KOPT-K1 (cell line): ENCODE results near the gene ANKRD23.
"Not testable (repeated sequence)": the region's sequence is repeated elsewhere in the genome, so short reads cannot be mapped to it uniquely, and the experiment has no call there.

Source experiments
- H3K27ac ChIP-seq: fragments of 200-600 bp; sonication (generic); 2 replicates; pipeline ENCODE4 v1.5.1; 2016; ENCODE audit warnings: antibody characterized with exemption, mild to moderate bottlenecking, low read depth, low read length; ENCODE audit not compliant: poor library complexity, severe bottlenecking
- H3K36me3 ChIP-seq: fragments of 200-600 bp; sonication (generic); 2 replicates; pipeline ENCODE4 v1.5.1; 2017; ENCODE audit warnings: antibody characterized with exemption, mild to moderate bottlenecking, low read length, moderate library complexity; ENCODE audit not compliant: insufficient read depth
- H3K9me3 ChIP-seq: fragments of 200-600 bp; sonication (generic); 2 replicates; pipeline ENCODE4 v1.5.1; 2017; ENCODE audit warnings: antibody characterized with exemption, low read length, mild to moderate bottlenecking; ENCODE audit not compliant: insufficient read depth, poor library complexity, severe bottlenecking

Gene ANKRD23

DNA sequence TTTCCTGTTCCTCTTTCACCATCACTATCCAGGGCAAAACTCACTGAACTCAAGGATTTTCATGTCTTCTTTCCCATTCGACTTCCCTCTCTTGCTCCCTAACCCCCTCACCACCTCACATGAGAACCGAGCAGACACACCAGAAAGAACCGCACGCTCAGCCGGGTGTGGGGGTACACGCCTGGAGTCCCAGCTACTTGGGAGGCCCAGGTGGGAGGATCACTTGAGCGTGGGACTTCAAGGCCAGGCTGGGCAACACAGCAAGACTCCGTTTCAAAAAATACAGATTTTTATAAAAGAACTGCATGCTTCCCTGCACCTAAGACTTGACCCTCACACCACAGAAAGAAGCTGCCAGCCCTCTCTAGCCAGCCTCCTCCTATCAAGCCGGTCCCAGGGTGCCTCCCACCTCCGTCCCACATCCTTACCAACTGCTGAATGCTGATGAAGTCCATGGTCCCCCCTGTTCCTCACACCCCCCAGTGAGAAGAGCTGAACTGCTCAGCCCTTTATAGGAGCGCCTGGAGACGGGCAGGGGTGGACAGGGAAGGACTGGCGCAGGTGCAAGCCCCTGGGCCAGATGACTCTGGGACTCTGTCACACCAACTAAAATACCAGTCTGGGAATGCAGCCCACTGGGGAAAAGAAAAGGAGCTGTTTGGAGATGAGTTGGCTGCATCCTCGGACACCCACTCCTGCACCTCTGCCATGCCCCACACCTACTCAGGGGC is at the start of gene ANKRD23:
TSS of gene ANKRD23 (minus strand) at position 484 of the 731 bp plus-strand sequence. CDS start at position 455, 29 bp downstream.
- Histone ChIP-seq H3K9me3 (no peaks in the 10 kb centered on the region), H3K36me3 (peaks cover 29% of the 10 kb centered on the region), H3K27ac (no peak within 1 kb of the TSS)

DNA sequence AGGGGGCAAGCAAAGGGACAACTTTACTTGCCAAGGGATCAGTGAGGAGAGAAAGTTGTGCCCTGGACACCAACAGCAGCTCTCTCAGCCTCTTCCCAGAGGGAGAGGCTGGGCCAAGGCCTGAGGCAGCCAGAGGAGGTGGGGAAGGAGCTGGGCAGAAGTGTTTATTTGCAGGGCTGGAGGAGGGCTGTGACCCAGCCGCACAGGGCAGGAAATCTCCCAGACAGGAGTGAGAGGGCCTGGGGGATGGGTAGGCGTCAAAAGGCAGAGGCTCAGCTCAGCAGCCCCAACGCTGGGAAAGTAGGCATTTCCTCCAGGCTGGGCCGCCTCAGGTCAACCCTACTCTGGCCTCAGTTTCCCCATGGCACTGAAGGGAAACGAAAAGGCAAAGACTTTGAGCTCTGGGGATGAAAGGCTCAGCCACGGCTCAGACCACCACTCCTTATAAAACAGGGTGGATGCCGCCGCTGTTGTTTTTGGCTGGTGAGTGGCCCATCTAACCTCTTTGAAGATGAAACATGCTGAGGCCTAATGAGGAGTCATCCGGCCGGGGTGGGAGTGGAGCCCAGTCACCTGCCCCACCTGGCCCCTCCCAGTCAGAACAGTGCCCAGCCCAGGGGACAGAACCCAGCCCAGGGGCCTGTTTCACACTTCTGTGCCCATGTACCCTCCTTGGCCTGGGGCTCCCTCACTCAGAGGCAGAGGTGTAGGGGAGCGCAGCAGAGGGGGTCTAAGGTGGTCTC is 47.9 kb upstream of the ANKRD23 start:
- Histone ChIP-seq H3K36me3 (no peaks in the 10 kb centered on the region), H3K27ac (no peak overlapping the region), H3K9me3 (no peaks in the 10 kb centered on the region)

DNA sequence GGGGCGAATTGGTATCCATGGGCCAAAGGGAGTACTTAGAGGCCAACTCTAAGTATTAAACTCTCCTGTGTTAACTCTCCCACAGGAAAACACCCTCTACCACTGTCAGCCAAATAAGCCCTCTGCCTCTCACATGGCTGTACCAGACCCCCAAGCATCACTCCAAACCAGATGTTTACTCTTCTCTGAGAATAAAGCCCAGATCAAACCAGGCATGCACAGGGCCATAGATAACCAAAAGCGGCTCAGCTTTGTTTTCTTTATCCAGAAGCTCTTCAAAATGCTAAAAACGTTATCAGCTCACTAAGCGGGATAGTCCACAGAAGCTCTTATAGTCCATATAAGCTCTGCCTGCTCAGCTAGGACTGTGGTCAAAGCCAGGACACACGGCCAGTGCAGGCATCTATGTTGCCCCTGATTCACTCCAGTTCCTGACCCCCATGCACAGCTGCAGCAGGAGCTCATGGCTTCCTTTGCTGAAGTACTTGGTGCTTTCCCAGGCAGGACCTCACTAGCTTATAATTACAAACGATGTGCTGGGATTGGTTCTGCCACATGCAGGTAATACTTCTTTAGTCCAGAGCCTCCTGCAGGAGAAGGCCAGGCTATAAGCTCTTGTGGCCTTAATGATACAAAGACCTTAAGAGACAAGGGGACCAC is 47.0 kb upstream of the ANKRD23 start:
- H3K9me3 ChIP-seq: no peaks in the 10 kb centered on the region
- H3K36me3 ChIP-seq: no peaks in the 10 kb centered on the region
- H3K27ac ChIP-seq: no peak overlapping the region

DNA sequence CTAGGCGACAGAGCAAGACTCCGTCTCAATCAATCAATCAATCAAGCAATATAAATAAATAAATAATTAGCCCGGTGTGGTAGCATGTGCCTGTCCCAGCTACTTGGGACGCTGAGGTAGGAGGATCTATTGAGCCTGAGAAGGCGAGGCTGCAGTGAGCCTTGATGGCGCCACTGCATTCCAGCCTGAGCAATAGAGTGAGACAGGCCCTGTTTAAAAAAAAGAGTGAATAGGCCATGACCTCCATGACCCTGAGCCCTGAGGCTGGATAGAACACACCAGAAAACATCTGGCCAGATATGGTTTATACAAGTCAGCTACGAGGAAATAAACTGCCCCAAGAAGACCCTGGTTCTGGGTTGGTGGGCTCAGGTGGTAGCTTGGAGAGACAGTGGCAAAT is 46.4 kb upstream of the ANKRD23 start:
- Histone ChIP-seq H3K27ac (no peak overlapping the region), H3K36me3 (no peaks in the 10 kb centered on the region)

DNA sequence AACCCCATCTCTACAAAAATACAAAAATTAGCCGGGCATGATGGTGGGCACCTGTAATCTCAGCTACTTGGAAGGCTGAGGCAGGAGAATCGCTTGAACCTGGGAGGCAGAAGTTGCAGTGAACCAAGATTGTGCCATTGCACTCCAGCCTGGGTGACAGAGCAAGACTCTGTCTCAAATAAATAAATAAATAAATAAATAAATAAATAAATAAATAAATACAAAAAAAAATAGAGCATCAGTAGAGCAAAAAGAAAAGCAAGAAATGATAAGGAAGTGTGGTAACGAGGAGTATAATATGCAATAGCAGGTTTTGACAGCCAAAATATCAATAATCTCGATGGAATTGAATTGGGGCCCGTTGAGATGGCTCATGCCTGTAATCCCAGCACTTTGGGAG is 45.7 kb upstream of the ANKRD23 start:
- not testable (repeated sequence) for H3K27ac ChIP-seq, H3K9me3 ChIP-seq, H3K36me3 ChIP-seq

More for the DNA sequence above, 46.4 kb upstream of the ANKRD23 start:
- H3K9me3 ChIP-seq: no peaks in the 10 kb centered on the region

DNA sequence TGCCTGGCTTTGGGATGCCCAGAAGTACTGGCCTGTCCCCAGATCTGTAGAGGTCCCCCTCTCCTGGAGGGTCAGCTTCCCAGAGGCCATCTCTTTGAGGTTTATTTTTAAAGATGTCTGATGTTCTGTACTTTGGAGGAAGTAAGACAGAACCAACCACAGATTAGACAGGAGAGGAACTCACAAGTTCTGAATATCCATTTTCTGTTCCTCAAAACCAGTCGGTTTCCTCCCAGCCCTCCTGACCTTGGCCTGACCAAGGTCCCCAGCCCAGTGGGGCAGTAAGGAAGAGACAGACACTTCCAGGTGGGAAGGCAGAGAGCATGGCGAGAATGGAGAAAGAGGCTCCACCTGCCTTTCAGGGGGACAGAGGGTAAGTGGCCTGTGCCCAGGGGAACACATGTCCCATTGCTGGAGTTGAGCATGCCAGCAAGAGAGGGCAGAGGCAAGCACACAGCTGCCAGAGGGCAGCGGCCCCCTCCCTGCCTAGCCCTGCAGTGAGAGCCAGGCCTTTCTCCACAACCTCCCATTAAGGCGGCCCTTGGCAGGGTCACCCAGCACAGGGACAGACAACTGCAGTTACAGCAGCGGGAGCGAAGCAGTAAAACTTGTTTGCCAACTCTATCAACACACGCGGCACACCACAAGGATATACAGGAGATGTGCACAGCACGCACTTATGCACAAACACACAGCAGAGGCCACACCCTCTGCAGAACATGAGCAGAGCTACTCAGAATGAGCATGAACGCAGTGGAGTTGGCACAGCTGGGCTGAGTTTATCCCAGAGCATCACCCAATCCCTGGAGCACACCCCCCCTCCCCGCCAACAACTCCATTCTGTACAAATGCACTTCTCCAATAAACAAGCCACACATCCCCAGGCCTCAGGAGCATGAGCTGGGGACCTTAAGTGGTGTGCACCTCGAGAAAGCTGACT is 44.5 kb upstream of the ANKRD23 start:
- no peaks in the 10 kb centered on the region for H3K36me3 ChIP-seq
- H3K9me3 ChIP-seq: no peaks in the 10 kb centered on the region
- H3K27ac ChIP-seq: no peak overlapping the region

DNA sequence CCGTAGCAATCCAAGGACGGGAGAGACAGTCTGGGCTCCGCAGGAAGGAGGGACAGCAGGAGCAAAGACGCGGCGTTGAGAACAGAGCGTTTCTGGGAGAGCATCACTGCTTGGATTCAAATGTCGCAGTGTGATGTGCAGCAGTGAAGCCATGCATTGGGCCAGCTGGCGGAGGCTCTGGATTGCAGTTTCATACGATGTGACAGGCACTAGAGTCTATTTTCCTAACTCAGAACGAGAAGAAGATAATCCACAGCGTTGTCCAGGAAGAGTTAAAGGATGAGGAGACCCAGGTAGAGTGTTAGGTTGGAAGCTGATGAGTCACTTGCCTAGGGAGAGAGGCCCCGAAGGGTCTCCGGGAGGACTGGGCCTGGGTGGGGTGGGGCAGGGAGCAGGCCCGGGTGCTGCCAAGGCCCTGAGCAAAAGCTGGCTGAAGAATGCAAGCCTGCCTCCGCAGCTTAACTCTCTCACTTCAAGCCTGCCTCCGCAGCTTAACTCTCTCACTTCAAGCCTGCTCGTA is 43.7 kb upstream of the ANKRD23 start:
- Histone ChIP-seq H3K27ac (no peak overlapping the region), H3K9me3 (no peaks in the 10 kb centered on the region), H3K36me3 (no peaks in the 10 kb centered on the region)

DNA sequence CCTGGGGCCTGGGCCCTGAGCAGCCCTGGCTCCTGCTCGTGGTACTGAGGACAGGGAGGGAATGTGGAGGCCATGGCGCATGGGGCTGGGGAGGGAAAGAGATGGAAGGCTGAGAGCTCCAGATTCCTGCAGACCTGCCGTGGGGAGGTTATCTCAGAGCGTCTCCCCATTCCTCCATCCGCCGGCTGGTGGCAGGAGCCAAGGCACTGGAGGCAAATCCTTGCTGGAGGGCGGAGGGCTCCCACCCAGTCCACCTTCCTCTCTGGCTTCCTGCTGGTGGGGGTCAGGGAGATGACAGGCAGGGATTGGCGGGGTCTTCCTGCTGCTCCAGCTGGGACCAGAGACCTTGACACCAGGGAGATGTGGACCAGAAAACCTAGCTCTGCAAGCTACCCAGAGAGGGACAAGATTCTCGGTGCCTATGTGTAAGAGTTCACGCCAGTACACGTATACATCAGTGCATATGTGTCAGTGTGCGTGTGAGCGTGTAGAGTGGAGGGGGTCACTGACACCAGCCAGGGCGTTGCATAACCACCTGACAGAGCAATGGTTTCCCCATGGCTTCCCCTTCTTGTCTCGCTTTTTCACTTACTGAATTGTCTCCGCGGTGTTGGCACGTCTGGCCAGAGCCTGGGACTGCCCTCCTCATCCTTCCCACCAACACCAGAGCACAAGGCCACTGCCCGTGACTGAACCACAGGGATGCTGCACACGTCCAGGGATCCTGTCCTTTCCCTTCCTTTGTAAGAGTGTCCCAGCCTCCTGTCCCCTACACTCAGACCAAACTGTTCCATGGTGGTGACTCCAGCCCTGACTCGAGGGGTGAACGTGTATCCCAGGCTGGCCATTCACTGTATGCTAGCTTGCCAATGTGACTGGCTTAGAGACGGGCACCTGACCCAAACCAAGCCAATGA is 41.9 kb upstream of the ANKRD23 start:
- Histone ChIP-seq H3K36me3 (no peaks in the 10 kb centered on the region), H3K9me3 (no peaks in the 10 kb centered on the region), H3K27ac (no peak overlapping the region)

DNA sequence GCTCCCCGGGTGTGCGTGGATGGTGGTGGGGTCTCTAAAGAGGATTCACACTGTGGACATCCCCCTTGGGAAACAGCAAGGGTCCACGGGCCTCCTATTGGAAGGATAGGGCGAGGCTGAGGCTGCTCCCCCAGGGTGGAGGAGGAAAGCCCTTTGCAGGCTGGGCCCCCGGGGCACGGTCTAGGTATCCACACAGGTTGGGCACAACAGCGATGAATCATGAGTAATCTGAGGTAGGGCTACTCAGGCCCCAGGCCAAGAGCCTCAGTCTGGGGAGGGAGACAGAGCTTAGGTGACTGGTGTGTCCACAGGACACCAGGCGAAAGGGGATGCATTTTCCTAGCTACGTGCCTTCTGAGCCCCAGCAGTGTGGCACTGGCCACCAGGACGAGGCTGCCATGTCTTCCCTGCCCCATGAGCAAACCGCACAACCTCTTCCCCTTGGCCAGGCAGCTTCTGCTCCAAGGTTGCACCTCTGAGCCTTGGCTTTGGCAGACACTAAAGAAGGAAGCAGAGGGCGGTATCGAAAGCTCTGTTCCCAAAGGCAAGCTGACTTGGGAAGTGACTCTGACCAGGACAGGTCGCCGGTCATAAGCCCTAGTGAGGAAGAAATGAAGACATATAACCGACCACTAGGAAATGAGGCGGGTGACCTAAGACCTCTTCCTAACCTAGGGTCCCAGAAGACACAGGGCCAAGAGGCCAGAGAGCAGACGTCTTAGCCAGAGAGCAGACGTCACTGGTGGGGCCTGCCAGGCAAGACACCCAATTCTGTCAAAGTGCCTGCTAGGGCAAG is 40.7 kb upstream of the ANKRD23 start:
- H3K9me3 ChIP-seq: no peaks in the 10 kb centered on the region
- no peaks in the 10 kb centered on the region for H3K36me3 ChIP-seq
- H3K27ac ChIP-seq: no peak overlapping the region

DNA sequence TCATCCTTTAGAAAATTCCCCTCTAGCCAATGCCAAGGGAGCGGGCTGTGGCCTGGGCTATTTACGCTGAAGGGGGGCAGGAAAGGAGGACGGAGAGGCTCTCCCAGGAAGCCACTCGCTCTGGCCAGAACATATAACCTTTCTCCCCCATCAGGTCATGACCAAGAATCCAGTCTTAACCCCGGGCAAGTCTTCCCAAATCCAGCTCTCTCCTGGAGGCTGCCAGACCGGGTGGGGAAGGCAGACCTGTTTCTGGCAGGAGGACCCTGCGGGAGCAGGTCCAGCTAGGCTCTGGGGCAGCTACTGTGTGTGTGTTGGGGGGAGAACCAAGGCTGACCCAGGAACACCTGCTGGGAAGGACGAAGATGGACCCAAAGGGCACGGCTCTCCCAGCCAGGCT is 39.5 kb upstream of the ANKRD23 start:
- H3K27ac ChIP-seq: no peak overlapping the region
- no peaks in the 10 kb centered on the region for H3K9me3 ChIP-seq
- H3K36me3 ChIP-seq: no peaks in the 10 kb centered on the region

DNA sequence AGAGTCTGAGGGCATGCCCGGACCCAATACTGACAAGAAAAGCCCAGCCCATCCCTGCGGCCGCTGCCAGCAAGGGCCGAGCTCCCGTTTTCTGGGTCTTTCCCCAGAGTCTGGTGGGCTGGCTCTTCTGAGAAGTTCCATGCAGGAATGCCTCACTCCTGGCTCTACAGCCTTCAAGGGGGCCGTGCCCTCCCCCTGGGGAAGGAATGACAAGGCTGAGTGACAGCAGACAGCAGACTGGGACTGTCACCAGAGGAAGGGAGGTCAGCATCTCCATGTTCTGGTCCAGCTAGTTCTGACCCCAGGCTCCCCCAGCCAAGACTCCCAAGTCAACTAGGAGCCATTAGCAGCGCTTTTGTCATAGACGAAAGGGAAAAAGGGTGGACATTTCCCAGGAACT is 39.1 kb upstream of the ANKRD23 start:
- H3K36me3 ChIP-seq: no peaks in the 10 kb centered on the region
- no peaks in the 10 kb centered on the region for H3K9me3 ChIP-seq
- H3K27ac ChIP-seq: no peak overlapping the region

DNA sequence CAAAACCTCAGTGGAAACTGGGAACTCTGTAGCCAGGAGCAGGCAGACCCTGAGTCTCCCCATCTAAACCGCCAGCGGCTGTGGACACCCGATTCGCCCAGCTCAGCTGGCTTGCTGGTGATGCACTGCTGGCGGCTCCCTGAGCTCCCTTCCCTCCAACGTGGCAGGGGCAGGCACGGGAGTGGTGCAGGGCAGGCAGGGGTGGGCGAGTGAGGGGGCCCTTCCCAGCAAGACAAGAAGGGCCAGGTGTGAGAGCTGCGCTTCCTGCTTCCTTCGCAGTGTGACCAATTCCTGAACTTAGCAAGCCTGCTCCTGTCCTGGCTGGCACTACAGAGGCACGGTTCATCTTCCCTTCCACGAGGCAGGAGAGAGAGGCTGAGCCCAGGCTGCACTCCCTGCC is 38.4 kb upstream of the ANKRD23 start:
- no peak overlapping the region for H3K27ac ChIP-seq
- no peaks in the 10 kb centered on the region for H3K9me3 ChIP-seq
- H3K36me3 ChIP-seq: no peaks in the 10 kb centered on the region
